ENCODE results near the gene SLC25A45.

DNA sequence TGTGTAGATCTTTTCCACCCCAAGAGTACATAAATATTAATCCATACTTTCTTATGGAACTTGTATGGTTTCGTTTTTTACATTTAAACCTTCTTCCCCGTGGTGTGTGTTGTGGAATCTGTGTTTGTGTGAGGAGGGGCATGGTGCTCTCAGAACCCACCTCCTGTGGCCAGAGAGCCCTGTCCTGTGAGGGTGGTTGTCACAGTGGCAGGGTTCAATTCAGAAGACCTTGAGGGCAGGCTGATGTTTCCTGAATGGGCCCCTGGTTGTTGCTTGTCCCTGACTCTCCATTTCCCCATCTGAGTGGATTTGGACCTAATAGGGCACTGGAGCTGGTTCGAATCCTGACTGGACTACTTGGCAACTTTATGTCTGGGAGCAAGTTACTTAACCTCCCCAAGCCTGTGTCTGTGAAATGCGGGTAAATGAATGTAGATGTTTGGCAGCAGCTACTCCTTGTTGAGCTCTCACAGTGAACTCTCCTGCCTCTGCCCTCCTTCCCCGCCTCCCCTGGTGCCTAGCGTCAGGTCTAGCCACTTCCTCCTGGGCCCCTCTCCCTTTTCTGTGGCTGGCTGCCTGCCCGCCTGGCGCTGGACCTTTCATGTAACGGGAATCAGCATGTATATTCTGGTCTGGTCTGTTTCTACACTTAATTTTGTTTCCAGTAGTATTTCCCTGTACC lies 47.4 kb upstream of the SLC25A45 start:
- TF ChIP-seq, protein P1, sequence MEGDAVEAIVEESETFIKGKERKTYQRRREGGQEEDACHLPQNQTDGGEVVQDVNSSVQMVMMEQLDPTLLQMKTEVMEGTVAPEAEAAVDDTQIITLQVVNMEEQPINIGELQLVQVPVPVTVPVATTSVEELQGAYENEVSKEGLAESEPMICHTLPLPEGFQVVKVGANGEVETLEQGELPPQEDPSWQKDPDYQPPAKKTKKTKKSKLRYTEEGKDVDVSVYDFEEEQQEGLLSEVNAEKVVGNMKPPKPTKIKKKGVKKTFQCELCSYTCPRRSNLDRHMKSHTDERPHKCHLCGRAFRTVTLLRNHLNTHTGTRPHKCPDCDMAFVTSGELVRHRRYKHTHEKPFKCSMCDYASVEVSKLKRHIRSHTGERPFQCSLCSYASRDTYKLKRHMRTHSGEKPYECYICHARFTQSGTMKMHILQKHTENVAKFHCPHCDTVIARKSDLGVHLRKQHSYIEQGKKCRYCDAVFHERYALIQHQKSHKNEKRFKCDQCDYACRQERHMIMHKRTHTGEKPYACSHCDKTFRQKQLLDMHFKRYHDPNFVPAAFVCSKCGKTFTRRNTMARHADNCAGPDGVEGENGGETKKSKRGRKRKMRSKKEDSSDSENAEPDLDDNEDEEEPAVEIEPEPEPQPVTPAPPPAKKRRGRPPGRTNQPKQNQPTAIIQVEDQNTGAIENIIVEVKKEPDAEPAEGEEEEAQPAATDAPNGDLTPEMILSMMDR (conservative IDR thresholded peaks at IDR 0.05 in 1 of 2, IDR thresholded peaks at IDR 0.05 in 1 of 2; ENCODE audit: low read depth in 1 of 2, low read length in 2 of 2): no peak
- TF ChIP-seq EZH2 (IDR thresholded peaks at IDR 0.05; ENCODE audit: low read length, missing control alignments): no peak
